ENCODE results near the gene AFF3. TPM values are rescaled to one million over a fixed set of nuclear protein-coding genes. Genes with fewer than 3 reads are reported as not detected.

AFF3 gene
- total and polyA plus RNA-seq, 2 of the 8 experiments (the other 6 are each of a cell fraction or from before 2014, with no cell fraction given): 0.27 to 3.0 TPM

DNA sequence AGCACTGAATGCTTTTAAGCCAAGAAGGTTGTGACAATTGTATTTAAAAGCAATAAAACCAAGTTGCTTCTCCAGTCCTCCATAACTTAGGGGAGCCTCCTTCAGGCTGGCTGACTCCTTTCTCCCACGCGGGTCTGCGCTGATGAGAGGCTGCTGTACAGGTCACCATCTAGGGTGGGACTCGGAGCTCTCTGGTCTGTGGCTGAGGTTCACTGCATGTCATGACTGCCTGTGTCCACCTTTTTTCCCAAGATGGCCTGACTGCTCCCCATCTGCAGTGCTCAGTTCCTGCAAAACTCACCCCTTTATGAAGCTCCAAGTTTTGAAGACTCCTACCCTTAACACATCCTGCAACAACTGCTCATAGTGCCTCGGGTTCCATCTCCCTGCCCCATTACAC, 194.4 kb downstream of the AFF3 start:
- no peak overlapping the region for H3K4me2 ChIP-seq (ENCODE audit: insufficient read depth in 1 of 2, low read depth in 2 of 2, low read length in 2 of 2)
- no peak for TF ChIP-seq BACH1 (IDR thresholded peaks at IDR 0.05; ENCODE audit: low read length)
- no peak for TF ChIP-seq BCL11A (IDR thresholded peaks at IDR 0.05; ENCODE audit: low read depth in 2 of 2, low read length in 2 of 2)
- TF ChIP-seq, protein P1, sequence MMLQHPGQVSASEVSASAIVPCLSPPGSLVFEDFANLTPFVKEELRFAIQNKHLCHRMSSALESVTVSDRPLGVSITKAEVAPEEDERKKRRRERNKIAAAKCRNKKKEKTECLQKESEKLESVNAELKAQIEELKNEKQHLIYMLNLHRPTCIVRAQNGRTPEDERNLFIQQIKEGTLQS (IDR thresholded peaks at IDR 0.05; ENCODE audit: insufficient read depth, low read depth, low read length): no peak
- no peak for TF ChIP-seq CBX5 (IDR thresholded peaks at IDR 0.05; ENCODE audit: low read depth, low read length)
- no peak for TF ChIP-seq SIRT6 (IDR thresholded peaks at IDR 0.05; ENCODE audit: low read length)
- H4K8ac ChIP-seq (ENCODE audit: extremely low read depth, insufficient read depth, low read length): no peak overlapping the region
- H4K5ac ChIP-seq (ENCODE audit: insufficient read length, low read depth, low read length): no peak overlapping the region
- CTCF ChIA-PET (ENCODE audit: partially characterized antibody): interaction anchor here (0.6 to 0.8 kb wide), 3 partner anchors 13 to 597 kb away, joined by 3 read pairs; no protein-coding TSS in a partner anchor
- no peaks in the 10 kb centered on the region; the same call in 1 of the 2 replicates for H3K79me1 ChIP-seq (ENCODE audit: low read depth, low read length)
- no peaks in the 10 kb centered on the region for H3K36me3 ChIP-seq (ENCODE audit: control insufficient read depth in 2 of 4, insufficient read depth in 4 of 4, low read length in 3 of 4)
- no peak overlapping the region for H3K4ac ChIP-seq (replicated peaks; ENCODE audit: insufficient read length, low read depth, low read length)
- H3K4me3 ChIP-seq (ENCODE audit: extremely low read depth in 1 of 4, insufficient read depth in 2 of 4, low read depth in 3 of 4, low read length in 4 of 4): no peak overlapping the region
- 100% methylated on average over 5 of the region's 5 CpGs; no CpG with 5 or more reads in 1 of the 2 experiments for WGBS, 2 experiments (ENCODE audit: extremely low coverage in 1 of 2, insufficient coverage in 1 of 2, insufficient read length in 1 of 2, insufficient replicate concordance in 2 of 2, low coverage in 1 of 2, low lambda C conversion rate in 2 of 2, missing lambda C conversion rate in 1 of 2)
- no peak overlapping the region for H2AFZ ChIP-seq (ENCODE audit: low read length)
- H3K9me3 ChIP-seq (ENCODE audit: insufficient read depth in 2 of 2, low read depth in 1 of 2, low read length in 1 of 2): no peaks in the 10 kb centered on the region
- no peak overlapping the region for H3K56ac ChIP-seq (replicated peaks; ENCODE audit: insufficient read length, low read depth, low read length)
- H3K18ac ChIP-seq (ENCODE audit: extremely low read depth, low read length): no peak overlapping the region
- no peaks in the 10 kb centered on the region for H3K79me2 ChIP-seq (ENCODE audit: control insufficient read depth in 1 of 2, insufficient read depth in 2 of 2, low read length in 2 of 2)
- H2BK5ac ChIP-seq (ENCODE audit: low read depth, low read length): no peak overlapping the region
- POLR2A ChIA-PET (ENCODE audit: partially characterized antibody): no interaction called here
- H3K23me2 ChIP-seq (ENCODE audit: low read depth, low read length): no peaks in the 10 kb centered on the region
- H2AK5ac ChIP-seq (ENCODE audit: low read depth, low read length): no peak overlapping the region
- no peaks in the 10 kb centered on the region for H3K4me1 ChIP-seq (replicated peaks in 1 of 4; ENCODE audit: control insufficient read depth in 3 of 4, insufficient read depth in 4 of 4, low read length in 3 of 4)
- peaks cover 0 to 3% of the 10 kb centered on the region in 2 experiments for H4K20me1 ChIP-seq (replicated peaks in 1 of 2; ENCODE audit: control insufficient read depth in 1 of 2, insufficient read depth in 2 of 2, low read length in 2 of 2)
- H3K23ac ChIP-seq (ENCODE audit: insufficient read length): no peak overlapping the region
- no peak overlapping the region for H4K91ac ChIP-seq (replicated peaks; ENCODE audit: insufficient read length, low read length)
- no peak for FAIRE-seq
- no peak overlapping the region for H3K27ac ChIP-seq (ENCODE audit: low read depth, low read length)
- H3K27me3 ChIP-seq (replicated peaks in 1 of 4; ENCODE audit: control insufficient read depth in 3 of 4, extremely low read depth in 1 of 4, insufficient read depth in 3 of 4, low read length in 3 of 4): no peaks in the 10 kb centered on the region; a peak in 1 of 7 replicates
- no peak for DNase-seq (ENCODE audit: low read depth in 1 of 2, low spot score in 2 of 2)
- H2BK12ac ChIP-seq (ENCODE audit: low read depth, low read length): no peak overlapping the region
- no peak overlapping the region for H2BK20ac ChIP-seq (ENCODE audit: low read length)
- H2BK15ac ChIP-seq (ENCODE audit: low read length): no peak overlapping the region
- no peak overlapping the region for H2BK120ac ChIP-seq (replicated peaks; ENCODE audit: low read depth, low read length)
- H3K9ac ChIP-seq (replicated peaks in 1 of 4; ENCODE audit: extremely low read depth in 1 of 4, low read depth in 3 of 4, low read length in 3 of 4): no peak overlapping the region
- no peak overlapping the region for H3K14ac ChIP-seq (ENCODE audit: insufficient read length)
